HG02623 (cell line): Measurements from ENCODE around the gene CA5A.
A peak's percentile ranks its signal among the peaks of the same experiment; 100 is the strongest.

ENCODE experiments used
- ATAC-seq: cut with Tn5 transposase; IDR thresholded peaks from one replicate; pipeline ENCODE4 v1.9.1; 2021; ENCODE audit warnings: moderate library complexity; ENCODE audit not compliant: unreplicated experiment

CA5A gene

GRCh38 chr16:87964049-87964659 is 27.8 kb upstream of the CA5A start:
- ATAC-seq, result no peak

- ATAC-seq, result no peak
Measured at GRCh38 chr16:87963400-87963799, 27.1 kb upstream of the CA5A start.

GRCh38 chr16:87961623-87962022 is 25.3 kb upstream of the CA5A start:
- no peak for ATAC-seq

- no peak for ATAC-seq
Measured at GRCh38 chr16:87960852-87961251, 24.5 kb upstream of the CA5A start.

GRCh38 chr16:87960296-87960695 is 24.0 kb upstream of the CA5A start:
- no peak for ATAC-seq

GRCh38 chr16:87959391-87959990 is 23.2 kb upstream of the CA5A start:
- ATAC-seq, result no peak

- no peak for ATAC-seq
Measured at GRCh38 chr16:87958632-87959031, 22.3 kb upstream of the CA5A start.

- ATAC-seq, result no peak
Measured at GRCh38 chr16:87957296-87958094, 21.2 kb upstream of the CA5A start.

GRCh38 chr16:87956365-87957231 is 20.3 kb upstream of the CA5A start:
- ATAC-seq, result peak; percentile 29

GRCh38 chr16:87956098-87956364 is 19.7 kb upstream of the CA5A start:
- no peak for ATAC-seq

- no peak for ATAC-seq
Measured at GRCh38 chr16:87955302-87956097, 19.2 kb upstream of the CA5A start.

GRCh38 chr16:87954826-87955225 is 18.5 kb upstream of the CA5A start:
- ATAC-seq, result no peak

- no peak for ATAC-seq
Measured at GRCh38 chr16:87954361-87954760, 18.0 kb upstream of the CA5A start.

GRCh38 chr16:87953308-87954215 is 17.2 kb upstream of the CA5A start:
- ATAC-seq, result no peak

GRCh38 chr16:87952751-87953150 is 16.4 kb upstream of the CA5A start:
- no peak for ATAC-seq

GRCh38 chr16:87951552-87952538 is 15.5 kb upstream of the CA5A start:
- ATAC-seq, result peak; percentile 0

GRCh38 chr16:87950765-87951551 is 14.6 kb upstream of the CA5A start, which contains the start of gene BANP:
Gene BANP, plus strand, starts transcription at chr16:87951434. Its CDS starts 23,682 bp downstream, at chr16:87975116.
- peak; percentile 85 for ATAC-seq
